OCI-LY1 (cell line): ENCODE measurements around the gene TENM4.

Source experiments
- H2AFZ ChIP-seq: fragments of 200-600 bp; sonication (generic), shearing (Covaris generic); 2 replicates; pipeline ENCODE4 v1.6.0; 2014; ENCODE audit warnings: antibody characterized with exemption, mild to moderate bottlenecking, low read length
- H3F3A ChIP-seq: fragments of 200-600 bp; sonication (generic), shearing (Covaris generic); 2 replicates; pipeline ENCODE4 v1.6.0; 2014; ENCODE audit warnings: mild to moderate bottlenecking, antibody characterized with exemption, low read length, moderate library complexity; ENCODE audit not compliant: insufficient read depth
- H3K27ac ChIP-seq: fragments of 200-600 bp; sonication (generic); 2 replicates; pipeline ENCODE4 v1.5.1; 2014; ENCODE audit warnings: low read length, mixed run types, mild to moderate bottlenecking, low read depth; ENCODE audit not compliant: poor library complexity, severe bottlenecking
- H3K27me3 ChIP-seq: fragments of 200-600 bp; sonication (generic); 2 replicates; pipeline ENCODE4 v1.6.0; 2014; ENCODE audit warnings: antibody characterized with exemption, mild to moderate bottlenecking, low read length, moderate library complexity; ENCODE audit not compliant: insufficient read depth
- H3K36me3 ChIP-seq: fragments of 200-600 bp; sonication (generic); 2 replicates; pipeline ENCODE4 v1.6.1; 2014; ENCODE audit warnings: mild to moderate bottlenecking, antibody characterized with exemption, low read length, moderate library complexity, mixed read lengths; ENCODE audit not compliant: insufficient read depth
- H3K4me1 ChIP-seq: fragments of 200-600 bp; sonication (generic); 2 replicates; pipeline ENCODE4 v1.5.1; 2014; ENCODE audit warnings: mild to moderate bottlenecking, low read length, moderate library complexity; ENCODE audit not compliant: insufficient read depth, severe bottlenecking
- H3K4me2 ChIP-seq: fragments of 200-600 bp; sonication (generic), shearing (Covaris generic); 2 replicates; pipeline ENCODE4 v1.6.1; 2014; ENCODE audit warnings: low read length
- H3K4me3 ChIP-seq: fragments of 200-600 bp; sonication (generic); 2 replicates; pipeline ENCODE4 v1.5.1; 2014; ENCODE audit warnings: low read length, low read depth, mild to moderate bottlenecking, mixed read lengths; ENCODE audit not compliant: poor library complexity, severe bottlenecking
- H3K79me2 ChIP-seq: fragments of 200-600 bp; shearing (Covaris generic); 2 replicates; pipeline ENCODE4 v1.6.1; 2016; ENCODE audit warnings: mixed run types, low read length, mixed read lengths; ENCODE audit not compliant: insufficient read depth
- H3K9ac ChIP-seq: fragments of 200-600 bp; sonication (generic), shearing (Covaris generic); 2 replicates; pipeline ENCODE4 v1.6.1; 2014; ENCODE audit warnings: mild to moderate bottlenecking, low read length, mixed read lengths
- H3K9me2 ChIP-seq: fragments of 200-600 bp; sonication (generic), shearing (Covaris generic); 2 replicates; pipeline ENCODE4 v1.6.1; 2014; ENCODE audit warnings: low read depth, mild to moderate bottlenecking, low read length, mixed read lengths
- H3K9me3 ChIP-seq: fragments of 200-600 bp; shearing (Covaris generic); 2 replicates; pipeline ENCODE4 v1.6.1; 2014; ENCODE audit warnings: low read length, mixed read lengths
- H4K20me1 ChIP-seq: fragments of 200-600 bp; sonication (generic), shearing (Covaris generic); 2 replicates; pipeline ENCODE4 v1.6.0; 2016; ENCODE audit warnings: mild to moderate bottlenecking, low read length; ENCODE audit not compliant: insufficient read depth
- CTCF ChIP-seq: fragments of 200-600 bp; sonication (generic), shearing (Covaris generic); IDR thresholded peaks from 2 replicates; pipeline ENCODE4 v1.5.1; 2017; ENCODE audit warnings: mild to moderate bottlenecking, antibody characterized with exemption, low read length, moderate library complexity, mixed read lengths
- EZH2 ChIP-seq: fragments of 200-600 bp; sonication (generic), shearing (Covaris generic); IDR thresholded peaks from 2 replicates; pipeline ENCODE4 v1.8.0; 2017; ENCODE audit warnings: borderline replicate concordance, mixed run types, mild to moderate bottlenecking, antibody characterized with exemption, low read length, moderate library complexity, mixed read lengths

The TENM4 gene

GRCh38 chr11:79437981-79438630, 2.7 kb downstream of the TENM4 start:
- no peaks in the 10 kb centered on the region for H3K4me1 ChIP-seq
- peaks cover 4% of the 10 kb centered on the region; the same call in 1 of the 2 replicates for H3K27me3 ChIP-seq
- no peak overlapping the region for H3K4me2 ChIP-seq
- H3K36me3 ChIP-seq = no peaks in the 10 kb centered on the region
- H3K9ac ChIP-seq = no peak overlapping the region
- H3K79me2 ChIP-seq = no peaks in the 10 kb centered on the region
- no peaks in the 10 kb centered on the region for H3K9me2 ChIP-seq
- no peak overlapping the region for H2AFZ ChIP-seq
- H3K9me3 ChIP-seq = no peaks in the 10 kb centered on the region
- H3F3A ChIP-seq = no peaks in the 10 kb centered on the region
- H4K20me1 ChIP-seq = no peaks in the 10 kb centered on the region
- H3K4me3 ChIP-seq = no peak overlapping the region
- no peak overlapping the region for H3K27ac ChIP-seq
- TF ChIP-seq CTCF = no peak
- TF ChIP-seq EZH2 = no peak

- Histone ChIP-seq H2AFZ (no peak overlapping the region), H3K27me3 (peaks cover 4% of the 10 kb centered on the region; the same call in 1 of the 2 replicates), H3K9ac (no peak overlapping the region), H4K20me1 (no peaks in the 10 kb centered on the region), H3K36me3 (no peaks in the 10 kb centered on the region), H3K9me2 (no peaks in the 10 kb centered on the region), H3F3A (no peaks in the 10 kb centered on the region), H3K79me2 (no peaks in the 10 kb centered on the region), H3K4me1 (no peaks in the 10 kb centered on the region), H3K4me2 (no peak overlapping the region), H3K4me3 (no peak overlapping the region), H3K9me3 (no peaks in the 10 kb centered on the region), H3K27ac (no peak overlapping the region)
- no peak for TF ChIP-seq CTCF
- no peak for TF ChIP-seq EZH2
Observed at GRCh38 chr11:79437278-79437980, 3.4 kb downstream of the TENM4 start.

GRCh38 chr11:79436919-79437277, 3.9 kb downstream of the TENM4 start:
- Histone ChIP-seq H2AFZ (no peak overlapping the region), H3K4me3 (no peak overlapping the region), H3K9me2 (no peaks in the 10 kb centered on the region), H3K4me1 (no peaks in the 10 kb centered on the region), H3K9me3 (no peaks in the 10 kb centered on the region), H3K27me3 (peaks cover 4% of the 10 kb centered on the region; the same call in 1 of the 2 replicates), H3K9ac (no peak overlapping the region), H3K27ac (no peak overlapping the region), H3K36me3 (no peaks in the 10 kb centered on the region), H4K20me1 (no peaks in the 10 kb centered on the region), H3F3A (no peaks in the 10 kb centered on the region), H3K79me2 (no peaks in the 10 kb centered on the region), H3K4me2 (no peak overlapping the region)
- no peak for TF ChIP-seq CTCF
- no peak for TF ChIP-seq EZH2
